Measurements from ENCODE around the gene NLRC5. TPM values are rescaled to one million over a fixed set of nuclear protein-coding genes. Genes with fewer than 3 reads are reported as not detected.

The NLRC5 gene
- total and polyA plus RNA-seq, 9 of the 15 experiments (the other 6 are each of a cell fraction or from before 2014, with no cell fraction given) = 0.59 to 0.71 TPM; not detected in 7

DNA sequence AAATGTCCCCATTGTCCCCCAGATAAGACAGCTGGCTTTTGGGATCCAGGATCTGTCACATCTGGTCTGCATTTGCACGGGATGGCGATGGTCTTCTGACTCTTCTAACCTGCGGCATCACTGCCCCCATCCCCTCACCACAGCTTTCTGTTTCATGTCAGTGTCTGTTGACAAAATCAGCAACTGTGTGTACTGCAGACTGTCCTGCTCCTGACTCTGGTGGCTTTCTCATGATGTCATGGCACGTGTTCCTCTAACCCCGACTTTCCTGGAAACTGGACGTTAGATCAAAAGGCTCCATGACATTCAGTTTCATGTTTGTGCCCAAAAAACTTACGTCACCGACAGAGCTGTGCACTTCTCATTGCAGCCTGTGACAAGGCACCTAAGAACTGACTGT, 73.0 kb downstream of the NLRC5 start (continued):
- TF ChIP-seq ZNF239 (CRISPR knock-in tag; IDR thresholded peaks at IDR 0.05) (no peak), SRSF3 (IDR thresholded peaks at IDR 0.05; ENCODE audit: insufficient read depth, low read length) (no peak), ZC3H8 (IDR thresholded peaks at IDR 0.05) (no peak), ZNF354B (CRISPR knock-in tag; IDR thresholded peaks at IDR 0.05) (no peak), MAFK (IDR thresholded peaks at IDR 0.05; ENCODE audit: low read length) (no peak), NR2C1 (IDR thresholded peaks at IDR 0.05) (peak; percentile 43; the same call in 1 of the 2 replicates), NR2C1 (tag; IDR thresholded peaks at IDR 0.05) (peak; percentile 71; the same call in 1 of the 2 replicates), THRAP3 (IDR thresholded peaks at IDR 0.05; ENCODE audit: borderline replicate concordance) (no peak), ARID1B (IDR thresholded peaks at IDR 0.05) (peak; percentile 66), DNMT1 (IDR thresholded peaks at IDR 0.05) (no peak), NFIX (CRISPR knock-in tag; IDR thresholded peaks at IDR 0.05; ENCODE audit: low read depth) (no peak)
- TF ChIP-seq, protein P1, sequence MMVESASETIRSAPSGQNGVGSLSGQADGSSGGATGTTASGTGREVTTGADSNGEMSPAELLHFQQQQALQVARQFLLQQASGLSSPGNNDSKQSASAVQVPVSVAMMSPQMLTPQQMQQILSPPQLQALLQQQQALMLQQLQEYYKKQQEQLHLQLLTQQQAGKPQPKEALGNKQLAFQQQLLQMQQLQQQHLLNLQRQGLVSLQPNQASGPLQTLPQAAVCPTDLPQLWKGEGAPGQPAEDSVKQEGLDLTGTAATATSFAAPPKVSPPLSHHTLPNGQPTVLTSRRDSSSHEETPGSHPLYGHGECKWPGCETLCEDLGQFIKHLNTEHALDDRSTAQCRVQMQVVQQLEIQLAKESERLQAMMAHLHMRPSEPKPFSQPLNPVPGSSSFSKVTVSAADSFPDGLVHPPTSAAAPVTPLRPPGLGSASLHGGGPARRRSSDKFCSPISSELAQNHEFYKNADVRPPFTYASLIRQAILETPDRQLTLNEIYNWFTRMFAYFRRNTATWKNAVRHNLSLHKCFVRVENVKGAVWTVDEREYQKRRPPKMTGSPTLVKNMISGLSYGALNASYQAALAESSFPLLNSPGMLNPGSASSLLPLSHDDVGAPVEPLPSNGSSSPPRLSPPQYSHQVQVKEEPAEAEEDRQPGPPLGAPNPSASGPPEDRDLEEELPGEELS (CRISPR knock-in tag; IDR thresholded peaks at IDR 0.05; ENCODE audit: borderline replicate concordance) = no peak
- TF ChIP-seq, protein P2, sequence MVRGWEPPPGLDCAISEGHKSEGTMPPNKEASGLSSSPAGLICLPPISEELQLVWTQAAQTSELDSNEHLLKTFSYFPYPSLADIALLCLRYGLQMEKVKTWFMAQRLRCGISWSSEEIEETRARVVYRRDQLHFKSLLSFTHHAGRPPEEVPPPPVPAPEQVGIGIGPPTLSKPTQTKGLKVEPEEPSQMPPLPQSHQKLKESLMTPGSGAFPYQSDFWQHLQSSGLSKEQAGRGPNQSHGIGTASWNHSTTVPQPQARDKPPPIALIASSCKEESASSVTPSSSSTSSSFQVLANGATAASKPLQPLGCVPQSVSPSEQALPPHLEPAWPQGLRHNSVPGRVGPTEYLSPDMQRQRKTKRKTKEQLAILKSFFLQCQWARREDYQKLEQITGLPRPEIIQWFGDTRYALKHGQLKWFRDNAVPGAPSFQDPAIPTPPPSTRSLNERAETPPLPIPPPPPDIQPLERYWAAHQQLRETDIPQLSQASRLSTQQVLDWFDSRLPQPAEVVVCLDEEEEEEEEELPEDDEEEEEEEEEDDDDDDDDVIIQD (CRISPR knock-in tag; IDR thresholded peaks at IDR 0.05) = no peak
- TF ChIP-seq, protein P3, sequence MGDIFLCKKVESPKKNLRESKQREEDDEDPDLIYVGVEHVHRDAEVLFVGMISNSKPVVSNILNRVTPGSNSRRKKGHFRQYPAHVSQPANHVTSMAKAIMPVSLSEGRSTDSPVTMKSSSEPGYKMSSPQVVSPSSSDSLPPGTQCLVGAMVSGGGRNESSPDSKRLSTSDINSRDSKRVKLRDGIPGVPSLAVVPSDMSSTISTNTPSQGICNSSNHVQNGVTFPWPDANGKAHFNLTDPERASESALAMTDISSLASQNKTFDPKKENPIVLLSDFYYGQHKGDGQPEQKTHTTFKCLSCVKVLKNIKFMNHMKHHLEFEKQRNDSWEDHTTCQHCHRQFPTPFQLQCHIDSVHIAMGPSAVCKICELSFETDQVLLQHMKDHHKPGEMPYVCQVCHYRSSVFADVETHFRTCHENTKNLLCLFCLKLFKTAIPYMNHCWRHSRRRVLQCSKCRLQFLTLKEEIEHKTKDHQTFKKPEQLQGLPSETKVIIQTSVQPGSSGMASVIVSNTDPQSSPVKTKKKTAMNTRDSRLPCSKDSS (IDR thresholded peaks at IDR 0.05; ENCODE audit: low read depth, partially characterized antibody) = no peak
- TF ChIP-seq, protein P4, sequence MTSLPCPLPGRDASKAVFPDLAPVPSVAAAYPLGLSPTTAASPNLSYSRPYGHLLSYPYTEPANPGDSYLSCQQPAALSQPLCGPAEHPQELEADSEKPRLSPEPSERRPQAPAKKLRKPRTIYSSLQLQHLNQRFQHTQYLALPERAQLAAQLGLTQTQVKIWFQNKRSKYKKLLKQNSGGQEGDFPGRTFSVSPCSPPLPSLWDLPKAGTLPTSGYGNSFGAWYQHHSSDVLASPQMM (CRISPR knock-in tag; IDR thresholded peaks at IDR 0.05) = no peak
- TF ChIP-seq, protein P5, sequence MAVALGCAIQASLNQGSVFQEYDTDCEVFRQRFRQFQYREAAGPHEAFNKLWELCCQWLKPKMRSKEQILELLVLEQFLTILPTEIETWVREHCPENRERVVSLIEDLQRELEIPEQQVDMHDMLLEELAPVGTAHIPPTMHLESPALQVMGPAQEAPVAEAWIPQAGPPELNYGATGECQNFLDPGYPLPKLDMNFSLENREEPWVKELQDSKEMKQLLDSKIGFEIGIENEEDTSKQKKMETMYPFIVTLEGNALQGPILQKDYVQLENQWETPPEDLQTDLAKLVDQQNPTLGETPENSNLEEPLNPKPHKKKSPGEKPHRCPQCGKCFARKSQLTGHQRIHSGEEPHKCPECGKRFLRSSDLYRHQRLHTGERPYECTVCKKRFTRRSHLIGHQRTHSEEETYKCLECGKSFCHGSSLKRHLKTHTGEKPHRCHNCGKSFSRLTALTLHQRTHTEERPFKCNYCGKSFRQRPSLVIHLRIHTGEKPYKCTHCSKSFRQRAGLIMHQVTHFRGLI (CRISPR knock-in tag; IDR thresholded peaks at IDR 0.05) = no peak
